GM12865 (cell line): ENCODE measurements around the gene TNS2.
A peak's percentile ranks its signal among the peaks of the same experiment; 100 is the strongest.
"Not testable (repeated sequence)": the region's sequence is repeated elsewhere in the genome, so short reads cannot be mapped to it uniquely, and the experiment has no call there.

Experiments used
- DNase-seq: peaks from one replicate; pipeline ENCODE4 v3.0.0; 2010; ENCODE audit warnings: low read depth
- H3K4me3 ChIP-seq: 2 replicates; pipeline ENCODE4 v1.5.1; 2011; ENCODE audit warnings: mild to moderate bottlenecking, low read depth, low read length, control low read depth
- CTCF ChIP-seq: IDR thresholded peaks from 2 replicates; pipeline ENCODE4 v1.5.1; 2011; ENCODE audit warnings: low read length, control low read depth, low read depth, inconsistent platforms; ENCODE audit not compliant: insufficient read depth; ENCODE audit errors: missing control alignments

The TNS2 gene

DNA sequence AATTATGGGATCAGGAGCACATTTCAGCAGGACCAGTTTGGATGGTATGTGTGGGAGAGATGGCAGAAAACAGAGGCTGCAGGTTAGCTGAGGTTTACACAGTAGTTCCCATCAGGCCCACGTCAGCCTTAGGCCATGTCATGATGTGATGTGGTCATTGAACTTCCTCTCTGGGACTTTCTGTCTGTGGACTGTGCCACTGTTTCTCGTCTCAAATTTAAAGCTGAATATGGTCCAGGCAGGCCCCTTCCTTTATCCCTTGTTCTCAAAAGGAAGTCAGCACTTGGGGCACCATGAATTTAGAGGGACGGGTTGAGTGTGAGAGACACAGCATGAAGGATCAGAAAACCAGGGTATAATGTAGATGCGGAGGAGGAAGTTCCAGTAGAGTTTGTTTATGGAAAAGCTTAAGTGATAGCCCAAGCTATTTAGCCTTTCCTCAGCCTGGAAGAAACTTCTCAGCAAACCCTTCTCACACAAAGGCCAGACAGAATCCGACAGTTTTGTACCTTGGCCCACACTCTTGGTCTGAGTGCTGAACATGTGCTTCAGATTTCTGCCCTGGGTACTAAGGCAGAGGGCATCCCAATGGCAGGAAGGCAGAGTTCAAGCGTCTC is 44.0 kb downstream of the TNS2 start:
- no peak for DNase-seq
- H3K4me3 ChIP-seq = no peak overlapping the region
- TF ChIP-seq CTCF = no peak

- no peak for TF ChIP-seq CTCF
- DNase-seq = no peak
- H3K4me3 ChIP-seq = no peak overlapping the region
Observed at GRCh38 chr12:53094394-53094787, 44.5 kb downstream of the TNS2 start.

GRCh38 chr12:53094796-53095595 is 45.1 kb downstream of the TNS2 start:
- not testable (repeated sequence) for DNase-seq, H3K4me3 ChIP-seq

DNA sequence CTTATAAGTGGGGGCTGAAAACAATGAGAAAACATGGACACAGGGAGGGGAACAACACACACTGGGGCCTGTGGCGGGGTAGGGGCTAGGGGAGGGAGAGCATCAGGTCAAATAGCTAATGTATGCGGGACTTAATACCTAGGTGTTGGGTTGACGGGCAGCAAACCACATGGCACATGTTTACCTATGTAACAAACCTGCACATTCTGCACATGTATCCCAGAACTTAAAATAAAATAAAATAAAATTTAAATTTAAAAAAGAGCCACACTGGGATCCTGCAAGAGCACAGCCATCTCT is 45.7 kb downstream of the TNS2 start:
- not testable (repeated sequence) for DNase-seq, H3K4me3 ChIP-seq

DNA sequence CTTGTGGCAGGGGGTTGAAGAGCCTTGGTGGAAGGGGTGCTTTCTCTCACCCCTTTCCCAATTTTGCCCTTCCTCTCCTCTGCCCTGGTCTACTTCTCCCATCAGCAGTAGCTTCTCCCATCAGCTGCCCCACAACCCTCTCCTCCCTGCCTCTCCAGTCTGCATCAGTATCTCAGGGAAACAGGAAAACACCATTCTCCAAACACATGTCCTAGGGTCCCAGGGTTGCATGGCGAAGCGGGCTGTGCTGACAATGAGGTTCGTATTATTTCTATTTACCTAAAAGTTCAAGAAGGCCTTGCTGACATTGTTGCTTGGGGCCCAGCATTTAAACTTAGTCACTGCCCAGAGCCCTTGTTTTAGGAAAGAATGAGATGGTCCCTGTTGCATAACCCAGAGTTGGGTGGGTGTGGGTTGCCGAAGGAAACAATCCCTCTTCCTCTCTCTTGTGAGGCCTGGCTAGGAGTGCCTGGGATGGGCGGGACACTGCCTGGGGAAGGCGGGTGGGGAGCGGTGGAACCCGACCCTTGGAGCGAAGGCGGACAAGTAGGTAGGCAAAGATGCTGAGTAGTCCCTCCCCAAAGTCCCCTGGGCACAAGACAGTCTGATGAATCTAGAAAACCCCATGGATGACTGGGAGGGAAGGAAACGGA is 46.4 kb downstream of the TNS2 start:
- no peak overlapping the region for H3K4me3 ChIP-seq
- DNase-seq = no peak
- TF ChIP-seq CTCF = no peak

- H3K4me3 ChIP-seq = no peak overlapping the region
- TF ChIP-seq CTCF = no peak
- DNase-seq = no peak
Observed at GRCh38 chr12:53096759-53097158, 46.9 kb downstream of the TNS2 start.

DNA sequence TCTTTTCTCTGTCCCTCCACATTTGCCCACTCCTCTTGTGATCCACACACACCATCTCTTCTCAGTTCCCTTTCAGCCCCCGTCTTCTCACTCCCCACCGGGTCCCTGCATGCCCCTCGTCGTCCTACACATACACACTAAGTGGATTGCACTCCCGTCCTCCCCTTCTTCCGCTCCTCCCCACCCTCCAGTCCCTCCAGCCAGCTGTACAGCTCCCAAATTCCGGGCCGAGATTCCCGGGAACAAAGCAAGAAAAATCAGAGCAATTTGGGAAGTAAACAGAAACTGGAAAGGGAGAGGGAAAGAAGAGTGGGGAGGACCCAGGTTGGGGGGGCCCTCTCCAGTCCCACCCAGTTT is 47.3 kb downstream of the TNS2 start:
- TF ChIP-seq CTCF = no peak

GRCh38 chr12:53097564-53098353 is 47.9 kb downstream of the TNS2 start, which contains the start of gene IGFBP6:
IGFBP6 (plus strand) TSS chr12:53097667; CDS start chr12:53097718, 51 bp downstream.
- peak; percentile 53 for DNase-seq
- TF ChIP-seq CTCF = no peak
- H3K4me3 ChIP-seq = peak within 1 kb of the TSS; percentile 48

More for the DNA sequence above, 47.3 kb downstream of the TNS2 start:
- no peak for DNase-seq
- H3K4me3 ChIP-seq = peak overlapping the region; percentile 48; the same call in 1 of the 2 replicates
